Activated CD8-positive, alpha-beta T cell treated with anti-CD3 and anti-CD28 coated beads for 36 hours (primary cell): ENCODE measurements around the gene ANKRD11. TPM values are rescaled to one million over a fixed set of nuclear protein-coding genes. Genes with fewer than 3 reads are reported as not detected.

Source experiments
- ATAC-seq: fragments of 200-7000 bp; cut with Tn5 transposase; one replicate; pipeline ENCODE4 v1.10.0; 2021; ENCODE audit warnings: mild to moderate bottlenecking, moderate library complexity
- CTCF ChIA-PET: fragments of 350-600 bp; sonication (Branson Sonifier 250); formaldehyde crosslinking; loops from one replicate; lab custom pipeline; 2021; ENCODE audit warnings: antibody characterized with exemption; lab: Charles Lee
- POLR2A ChIA-PET: fragments of 350-600 bp; sonication (Branson Sonifier 250); formaldehyde crosslinking; loops from one replicate; lab custom pipeline; 2021; ENCODE audit warnings: antibody characterized with exemption; lab: Charles Lee
- DNase-seq: peaks from one replicate; pipeline ENCODE4 v3.0.0-alpha.2; 2020
- H3K27ac Mint-ChIP-seq: one replicate; pipeline ENCODE4 v1.8.0; 2021; ENCODE audit warnings: mild to moderate bottlenecking, mixed read lengths
- H3K27me3 Mint-ChIP-seq: one replicate; pipeline ENCODE4 v1.8.0; 2021; ENCODE audit warnings: mixed read lengths
- H3K36me3 Mint-ChIP-seq: one replicate; pipeline ENCODE4 v1.8.0; 2021; ENCODE audit warnings: low read depth, mixed read lengths
- H3K4me1 Mint-ChIP-seq: one replicate; pipeline ENCODE4 v1.8.0; 2021; ENCODE audit warnings: low read depth, mixed read lengths
- H3K4me3 Mint-ChIP-seq: one replicate; pipeline ENCODE4 v1.8.0; 2021; ENCODE audit warnings: mild to moderate bottlenecking, moderate library complexity, mixed read lengths
- H3K9me3 Mint-ChIP-seq: one replicate; pipeline ENCODE4 v1.8.0; 2021; ENCODE audit warnings: mixed read lengths
- intact Hi-C: fragments of 100-400 bp; cut with micrococcal nuclease; formaldehyde crosslinking; loops from one replicate; pipeline ENCODE4 v1.10.0; 2022
- total RNA-seq, 2 experiments: library from RNA; stranded (reverse); gene quantifications; one replicate each; pipeline ENCODE4 v1.2.3, GENCODE V29; 2021
- TF ChIP-seq, protein P1 (sequence below): fragments of 200-600 bp; IDR thresholded peaks from one replicate; pipeline ENCODE4 v1.8.0; 2022; ENCODE audit warnings: antibody characterized with exemption, mild to moderate bottlenecking

ANKRD11 gene
- total RNA-seq, 2 experiments from 2014 or later, result 145 to 147 TPM

DNA sequence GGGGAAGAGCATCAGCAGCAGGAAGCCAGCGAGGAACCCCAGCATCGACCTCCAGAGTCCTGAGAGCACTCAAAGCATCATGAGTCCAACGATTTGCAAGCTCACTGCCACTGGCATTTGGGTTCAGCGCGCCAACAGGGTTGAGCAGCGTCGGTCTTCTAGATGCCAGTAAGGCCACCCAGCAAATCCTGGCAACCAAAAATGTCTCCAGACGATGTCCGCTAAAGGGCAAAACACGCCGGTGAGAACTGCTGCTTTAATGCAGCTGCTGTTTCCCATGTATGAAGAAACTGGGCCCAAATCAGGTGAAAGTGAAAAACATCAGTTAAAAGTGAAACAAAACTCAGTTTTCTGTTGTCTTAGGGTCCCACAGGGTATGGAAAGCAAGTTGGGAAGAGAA lies 70.2 kb downstream of the ANKRD11 start:
- DNase-seq (no peak), ATAC-seq (no peak)
- peaks cover 48% of the 10 kb centered on the region for H3K36me3 Mint-ChIP-seq
- intact Hi-C loops, result no loop called here
- ChIA-PET CTCF (interaction anchor here (1.0 kb wide), 2 partner anchors 9 to 79 kb away, joined by 3 read pairs; no protein-coding TSS in a partner anchor), POLR2A (interaction anchor here (0.8 to 1.5 kb wide), 4 partner anchors 10 to 54 kb away, joined by 3 to 8 read pairs (median 3); no protein-coding TSS in a partner anchor)
- H3K27ac Mint-ChIP-seq, result peak overlapping the region; percentile 64
- peaks cover 80% of the 10 kb centered on the region for H3K4me1 Mint-ChIP-seq
- TF ChIP-seq, protein P1, sequence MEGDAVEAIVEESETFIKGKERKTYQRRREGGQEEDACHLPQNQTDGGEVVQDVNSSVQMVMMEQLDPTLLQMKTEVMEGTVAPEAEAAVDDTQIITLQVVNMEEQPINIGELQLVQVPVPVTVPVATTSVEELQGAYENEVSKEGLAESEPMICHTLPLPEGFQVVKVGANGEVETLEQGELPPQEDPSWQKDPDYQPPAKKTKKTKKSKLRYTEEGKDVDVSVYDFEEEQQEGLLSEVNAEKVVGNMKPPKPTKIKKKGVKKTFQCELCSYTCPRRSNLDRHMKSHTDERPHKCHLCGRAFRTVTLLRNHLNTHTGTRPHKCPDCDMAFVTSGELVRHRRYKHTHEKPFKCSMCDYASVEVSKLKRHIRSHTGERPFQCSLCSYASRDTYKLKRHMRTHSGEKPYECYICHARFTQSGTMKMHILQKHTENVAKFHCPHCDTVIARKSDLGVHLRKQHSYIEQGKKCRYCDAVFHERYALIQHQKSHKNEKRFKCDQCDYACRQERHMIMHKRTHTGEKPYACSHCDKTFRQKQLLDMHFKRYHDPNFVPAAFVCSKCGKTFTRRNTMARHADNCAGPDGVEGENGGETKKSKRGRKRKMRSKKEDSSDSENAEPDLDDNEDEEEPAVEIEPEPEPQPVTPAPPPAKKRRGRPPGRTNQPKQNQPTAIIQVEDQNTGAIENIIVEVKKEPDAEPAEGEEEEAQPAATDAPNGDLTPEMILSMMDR, result no peak
- H3K27me3 Mint-ChIP-seq, result no peaks in the 10 kb centered on the region
- no peak overlapping the region for H3K4me3 Mint-ChIP-seq
- no peaks in the 10 kb centered on the region for H3K9me3 Mint-ChIP-seq

- TF ChIP-seq, protein P1, result no peak
- intact Hi-C loops, result no loop called here
- CTCF ChIA-PET, result interaction anchor here (1.0 kb wide), 1 partner anchor 24 kb away, joined by 4 read pairs; no protein-coding TSS in a partner anchor
Measured at GRCh38 chr16:89418352-89418751, 72.0 kb downstream of the ANKRD11 start.

DNA sequence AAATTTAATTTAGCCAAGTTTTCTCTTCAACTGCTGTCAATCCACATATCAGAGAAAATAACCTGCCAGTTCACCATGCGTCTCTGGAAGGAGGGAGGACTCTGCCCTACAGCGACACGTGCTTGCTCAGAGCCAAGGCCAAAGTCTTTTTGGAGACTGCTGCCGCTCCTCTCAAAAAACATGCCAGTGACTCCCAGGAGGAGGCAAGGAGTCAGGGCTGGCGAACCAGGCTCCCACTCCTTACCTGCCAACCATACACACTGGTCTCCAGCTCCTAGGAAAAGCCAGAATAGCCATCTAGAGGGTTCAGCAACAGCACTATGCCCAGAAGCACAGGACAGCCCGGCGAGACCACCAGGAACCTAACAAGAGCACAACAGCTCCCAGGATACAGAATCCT lies 73.0 kb downstream of the ANKRD11 start:
- Mint-ChIP-seq H3K4me3 (no peak overlapping the region), H3K4me1 (peaks cover 73% of the 10 kb centered on the region), H3K27me3 (no peaks in the 10 kb centered on the region), H3K27ac (peak overlapping the region; percentile 40), H3K36me3 (peaks cover 41% of the 10 kb centered on the region), H3K9me3 (no peaks in the 10 kb centered on the region)
- no peak for ATAC-seq
- POLR2A ChIA-PET, result interaction anchor here (0.7 kb wide), 1 partner anchor 27 kb away, joined by 3 read pairs; no protein-coding TSS in a partner anchor
- CTCF ChIA-PET, result no interaction called here
- no peak for DNase-seq
- intact Hi-C loops, result no loop called here
- TF ChIP-seq, protein P1, result no peak

More at GRCh38 chr16:89418352-89418751, 72.0 kb downstream of the ANKRD11 start:
- H3K9me3 Mint-ChIP-seq, result no peaks in the 10 kb centered on the region
- peaks cover 73% of the 10 kb centered on the region for H3K4me1 Mint-ChIP-seq
- H3K36me3 Mint-ChIP-seq, result peaks cover 44% of the 10 kb centered on the region
- DNase-seq (no peak), ATAC-seq (no peak)
- POLR2A ChIA-PET, result interaction anchor here (0.8 to 0.9 kb wide), 3 partner anchors 9 to 15 kb away, joined by 3 to 4 read pairs (median 3); no protein-coding TSS in a partner anchor
- no peaks in the 10 kb centered on the region for H3K27me3 Mint-ChIP-seq
- H3K27ac Mint-ChIP-seq, result no peak overlapping the region
- no peak overlapping the region for H3K4me3 Mint-ChIP-seq

DNA sequence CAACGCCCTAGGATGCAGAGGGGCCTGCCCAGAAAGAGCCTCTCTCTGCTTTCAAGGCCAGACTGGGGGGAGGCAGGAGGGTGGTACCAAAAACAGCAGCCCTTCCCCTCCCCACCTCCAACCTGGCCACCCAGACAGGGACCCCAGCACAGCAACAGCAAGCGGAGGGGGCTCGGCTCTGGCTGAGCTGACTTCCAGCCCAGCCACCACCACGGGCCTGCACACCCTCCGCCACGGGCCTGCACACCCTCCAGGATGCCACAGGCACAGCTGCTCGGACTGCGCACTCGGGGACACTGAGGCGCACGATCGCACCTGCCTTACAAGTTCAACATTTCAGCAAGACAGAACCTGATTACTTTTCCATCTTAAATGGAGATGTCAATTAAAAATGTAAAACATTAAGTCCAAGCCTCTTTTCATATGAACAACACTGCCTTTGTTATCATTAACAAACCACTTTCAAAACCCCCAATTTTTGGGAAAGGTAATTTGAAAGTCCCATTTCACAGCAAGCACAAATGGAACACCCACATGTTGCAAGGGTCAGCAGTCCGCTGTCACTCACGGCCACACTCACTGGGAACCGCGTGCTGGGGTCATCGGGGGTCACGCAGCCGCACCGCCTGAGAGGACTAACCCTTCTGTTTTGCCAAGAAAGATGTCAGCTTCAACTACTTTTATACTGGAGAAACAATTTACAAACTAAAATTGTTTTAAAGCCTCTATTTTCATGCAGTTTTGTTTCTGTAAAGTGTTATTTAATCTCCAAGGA lies 76.4 kb downstream of the ANKRD11 start:
- Mint-ChIP-seq H3K4me3 (no peak overlapping the region), H3K27ac (no peak overlapping the region), H3K36me3 (peaks cover 24% of the 10 kb centered on the region), H3K4me1 (peaks cover 73% of the 10 kb centered on the region), H3K27me3 (no peaks in the 10 kb centered on the region), H3K9me3 (no peaks in the 10 kb centered on the region)
- POLR2A ChIA-PET, result no interaction called here
- TF ChIP-seq, protein P1, result no peak
- CTCF ChIA-PET, result interaction anchor here (0.9 kb wide), 1 partner anchor 21 kb away, joined by 3 read pairs; no protein-coding TSS in a partner anchor
- DNase-seq (no peak), ATAC-seq (no peak)
- intact Hi-C loops, result no loop called here

DNA sequence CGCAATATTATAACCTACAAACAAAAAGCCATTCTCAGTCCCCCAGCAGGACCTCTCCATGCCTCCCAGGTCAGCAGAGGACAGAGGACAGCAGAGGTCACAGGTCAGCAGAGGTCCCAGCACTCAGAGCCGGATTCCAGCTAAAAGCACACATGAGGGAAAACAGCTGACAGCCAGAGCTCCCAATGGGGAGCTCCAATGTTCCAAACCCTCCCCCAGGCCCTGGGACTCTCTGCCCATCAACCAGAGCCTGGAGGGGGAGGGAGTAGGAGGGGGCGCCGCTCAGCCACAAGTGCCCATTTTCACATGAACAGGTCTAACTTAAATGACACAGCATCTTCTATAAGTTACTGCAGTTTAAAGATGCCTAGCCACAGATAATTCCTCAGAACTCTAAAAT lies 77.5 kb downstream of the ANKRD11 start:
- ChIA-PET CTCF (interaction anchor here (0.9 kb wide), 1 partner anchor 22 kb away, joined by 3 read pairs; no protein-coding TSS in a partner anchor), POLR2A (no interaction called here)
- TF ChIP-seq, protein P1, result no peak
- intact Hi-C loops, result no loop called here
- Mint-ChIP-seq H3K4me3 (no peak overlapping the region), H3K4me1 (peaks cover 78% of the 10 kb centered on the region), H3K27ac (peak overlapping the region; percentile 66), H3K9me3 (no peaks in the 10 kb centered on the region), H3K27me3 (no peaks in the 10 kb centered on the region), H3K36me3 (peaks cover 18% of the 10 kb centered on the region)
- no peak for DNase-seq
- ATAC-seq, result no peak
